GM12892 (cell line): ENCODE data around the gene IL3.

ENCODE experiments used
- POLR2A ChIP-seq: IDR thresholded peaks from 2 replicates; pipeline ENCODE4 v1.6.1; 2011; ENCODE audit warnings: low read depth, low read length, control low read depth
- POLR2AphosphoS5 ChIP-seq: IDR thresholded peaks from 2 replicates; pipeline ENCODE4 v1.6.1; 2011; ENCODE audit warnings: low read depth, low read length, control low read depth

- TF ChIP-seq POLR2AphosphoS5 (no peak), POLR2A (no peak)
Measured at GRCh38 chr5:132065351-132065937, 5.0 kb downstream of the IL3 start.
